Astrocyte of the spinal cord (primary cell): Measurements from ENCODE around the gene BRME1.

Experiments
- DNase-seq: peaks from one replicate; pipeline ENCODE4 v3.0.0; 2011; ENCODE audit warnings: low read depth, low spot score
- H3K4me3 ChIP-seq: 2 replicates; pipeline ENCODE4 v1.5.1; 2011; ENCODE audit warnings: low read depth, mild to moderate bottlenecking, low read length, moderate library complexity
- in situ Hi-C: cut with HindIII; loops from 2 replicates; pipeline ENCODE4 v1.10.0; 2017; ENCODE audit warnings: low sequenced_read_pairs
- TF ChIP-seq, protein P1 (sequence below): IDR thresholded peaks from 2 replicates; pipeline ENCODE4 v1.5.1; 2012; ENCODE audit warnings: low read depth, mild to moderate bottlenecking, low read length, inconsistent platforms

BRME1 gene

DNA sequence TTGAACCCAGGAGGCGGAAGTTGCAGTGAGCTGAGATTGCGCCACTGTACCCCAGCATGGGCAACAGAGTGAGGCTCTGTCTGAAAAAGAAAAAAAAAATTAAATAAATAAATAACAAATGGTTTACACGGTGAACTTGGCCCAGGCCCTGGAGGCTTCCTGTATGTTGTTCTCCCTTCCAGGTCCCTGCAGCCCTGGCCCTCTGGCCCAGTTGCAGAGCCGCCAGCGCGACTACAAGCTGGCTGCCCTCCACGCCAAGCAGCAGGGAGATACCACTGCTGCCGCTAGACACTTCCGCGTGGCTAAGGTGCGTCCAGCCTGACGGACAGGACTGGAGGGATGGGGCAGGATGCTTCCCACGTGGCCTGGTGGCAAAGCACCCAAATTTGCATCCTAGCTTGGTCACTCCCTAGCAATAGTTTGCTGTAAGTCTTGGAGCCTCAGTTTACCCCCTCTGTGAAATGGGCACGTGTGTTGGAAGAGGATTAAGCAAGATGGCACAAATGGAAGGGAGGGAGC lies 12.0 kb upstream of the BRME1 start:
- DNase-seq: no peak
- no peak overlapping the region for H3K4me3 ChIP-seq
- TF ChIP-seq, protein P1, sequence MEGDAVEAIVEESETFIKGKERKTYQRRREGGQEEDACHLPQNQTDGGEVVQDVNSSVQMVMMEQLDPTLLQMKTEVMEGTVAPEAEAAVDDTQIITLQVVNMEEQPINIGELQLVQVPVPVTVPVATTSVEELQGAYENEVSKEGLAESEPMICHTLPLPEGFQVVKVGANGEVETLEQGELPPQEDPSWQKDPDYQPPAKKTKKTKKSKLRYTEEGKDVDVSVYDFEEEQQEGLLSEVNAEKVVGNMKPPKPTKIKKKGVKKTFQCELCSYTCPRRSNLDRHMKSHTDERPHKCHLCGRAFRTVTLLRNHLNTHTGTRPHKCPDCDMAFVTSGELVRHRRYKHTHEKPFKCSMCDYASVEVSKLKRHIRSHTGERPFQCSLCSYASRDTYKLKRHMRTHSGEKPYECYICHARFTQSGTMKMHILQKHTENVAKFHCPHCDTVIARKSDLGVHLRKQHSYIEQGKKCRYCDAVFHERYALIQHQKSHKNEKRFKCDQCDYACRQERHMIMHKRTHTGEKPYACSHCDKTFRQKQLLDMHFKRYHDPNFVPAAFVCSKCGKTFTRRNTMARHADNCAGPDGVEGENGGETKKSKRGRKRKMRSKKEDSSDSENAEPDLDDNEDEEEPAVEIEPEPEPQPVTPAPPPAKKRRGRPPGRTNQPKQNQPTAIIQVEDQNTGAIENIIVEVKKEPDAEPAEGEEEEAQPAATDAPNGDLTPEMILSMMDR: no peak
- in situ Hi-C loops: no loop called here

DNA sequence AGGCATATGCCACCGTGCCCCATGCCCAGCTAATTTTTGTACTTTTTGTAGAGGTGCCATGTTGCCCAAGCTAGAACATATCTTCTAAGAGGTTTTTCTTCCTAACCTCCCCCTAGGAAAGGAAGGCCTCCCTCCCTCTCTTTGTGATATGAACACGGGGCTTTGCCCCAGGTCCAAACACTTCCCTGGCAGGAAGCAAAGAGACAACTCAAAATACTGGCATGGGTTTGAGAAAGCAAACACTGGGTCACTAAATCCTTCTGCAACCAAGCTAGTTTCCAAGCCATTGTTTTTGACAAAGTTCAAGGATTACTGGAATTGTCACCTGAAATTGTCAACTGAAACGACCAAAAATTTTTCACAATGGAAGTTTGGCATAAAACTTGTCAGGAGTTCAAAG lies 8.9 kb upstream of the BRME1 start:
- TF ChIP-seq, protein P1: no peak
- H3K4me3 ChIP-seq: no peak overlapping the region
- DNase-seq: no peak
- in situ Hi-C loops: no loop called here

GRCh38 chr19:13913352-13913751 lies 7.4 kb upstream of the BRME1 start:
- in situ Hi-C loops: no loop called here
- TF ChIP-seq, protein P1: no peak
- DNase-seq: no peak
- no peak overlapping the region for H3K4me3 ChIP-seq

DNA sequence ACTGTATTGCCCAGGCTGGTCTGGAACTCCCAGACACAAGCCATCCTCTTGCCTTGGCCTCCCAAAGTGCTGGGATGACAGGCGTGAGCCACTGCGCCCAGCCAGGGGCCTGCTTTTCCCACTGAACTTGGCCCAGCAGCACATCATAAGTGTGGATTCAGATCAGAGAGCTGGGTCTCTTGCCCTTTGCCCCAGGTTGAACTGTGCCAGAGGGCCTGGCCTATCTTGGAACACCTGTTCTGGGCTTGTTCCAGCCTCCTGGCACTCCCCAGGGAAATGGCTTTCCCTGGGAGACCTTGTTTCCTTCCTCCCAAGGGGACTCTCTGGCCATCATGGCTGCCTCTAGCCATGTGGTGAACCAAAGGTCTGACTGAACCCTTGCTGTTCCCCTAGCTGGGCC lies 3.5 kb upstream of the BRME1 start:
- H3K4me3 ChIP-seq: no peak overlapping the region
- TF ChIP-seq, protein P1: no peak
- DNase-seq: no peak
- in situ Hi-C loops: no loop called here

- TF ChIP-seq, protein P1: no peak
- in situ Hi-C loops: no loop called here
- no peak overlapping the region for H3K4me3 ChIP-seq
- no peak for DNase-seq
Measured at GRCh38 chr19:13908674-13909073, 2.8 kb upstream of the BRME1 start.

GRCh38 chr19:13906910-13907309 lies 993 bp upstream of the BRME1 start:
- H3K4me3 ChIP-seq: peak overlapping the region; percentile 76
- in situ Hi-C loops: no loop called here
- DNase-seq: no peak
- TF ChIP-seq, protein P1: no peak

GRCh38 chr19:13906521-13906904 lies 596 bp upstream of the BRME1 start:
- in situ Hi-C loops: no loop called here
- DNase-seq: no peak
- H3K4me3 ChIP-seq: peak overlapping the region; percentile 76
- TF ChIP-seq, protein P1: no peak
